ENCODE measurements around the gene TRIM37. TPM values are rescaled to one million over a fixed set of nuclear protein-coding genes. Genes with fewer than 3 reads are reported as not detected.

The TRIM37 gene
- polyA plus RNA-seq, 1 of the 3 experiments (the other 2 are of a cell fraction): 20.5 TPM

- TF ChIP-seq RCOR1 (IDR thresholded peaks at IDR 0.05; ENCODE audit: low read length): no peak
- no peak for TF ChIP-seq POLR2AphosphoS5 (IDR thresholded peaks at IDR 0.05; ENCODE audit: low read depth, low read length)
- TF ChIP-seq SIN3A (IDR thresholded peaks at IDR 0.05; ENCODE audit: borderline replicate concordance, low read depth, low read length): no peak
- TF ChIP-seq CHD2 (IDR thresholded peaks at IDR 0.05; ENCODE audit: low read length, partially characterized antibody): no peak
- TF ChIP-seq JUND (IDR thresholded peaks at IDR 0.05): no peak
- no peak for TF ChIP-seq RFX5 (IDR thresholded peaks at IDR 0.05; ENCODE audit: low read length)
- TF ChIP-seq TEAD4 (IDR thresholded peaks at IDR 0.05; ENCODE audit: borderline replicate concordance, insufficient read depth): no peak
- no peak for TF ChIP-seq FOXM1 (IDR thresholded peaks at IDR 0.05; ENCODE audit: low read depth)
- TF ChIP-seq, protein P1, sequence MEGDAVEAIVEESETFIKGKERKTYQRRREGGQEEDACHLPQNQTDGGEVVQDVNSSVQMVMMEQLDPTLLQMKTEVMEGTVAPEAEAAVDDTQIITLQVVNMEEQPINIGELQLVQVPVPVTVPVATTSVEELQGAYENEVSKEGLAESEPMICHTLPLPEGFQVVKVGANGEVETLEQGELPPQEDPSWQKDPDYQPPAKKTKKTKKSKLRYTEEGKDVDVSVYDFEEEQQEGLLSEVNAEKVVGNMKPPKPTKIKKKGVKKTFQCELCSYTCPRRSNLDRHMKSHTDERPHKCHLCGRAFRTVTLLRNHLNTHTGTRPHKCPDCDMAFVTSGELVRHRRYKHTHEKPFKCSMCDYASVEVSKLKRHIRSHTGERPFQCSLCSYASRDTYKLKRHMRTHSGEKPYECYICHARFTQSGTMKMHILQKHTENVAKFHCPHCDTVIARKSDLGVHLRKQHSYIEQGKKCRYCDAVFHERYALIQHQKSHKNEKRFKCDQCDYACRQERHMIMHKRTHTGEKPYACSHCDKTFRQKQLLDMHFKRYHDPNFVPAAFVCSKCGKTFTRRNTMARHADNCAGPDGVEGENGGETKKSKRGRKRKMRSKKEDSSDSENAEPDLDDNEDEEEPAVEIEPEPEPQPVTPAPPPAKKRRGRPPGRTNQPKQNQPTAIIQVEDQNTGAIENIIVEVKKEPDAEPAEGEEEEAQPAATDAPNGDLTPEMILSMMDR (IDR thresholded peaks at IDR 0.05): no peak
- no peak for TF ChIP-seq REST (IDR thresholded peaks at IDR 0.05; ENCODE audit: low read depth, low read length)
- TF ChIP-seq EP300 (IDR thresholded peaks at IDR 0.05; ENCODE audit: borderline replicate concordance in 1 of 2, low read depth in 1 of 2, low read length in 1 of 2): no peak
- TF ChIP-seq YY1 (IDR thresholded peaks at IDR 0.05; ENCODE audit: low read depth): no peak
- no peak for TF ChIP-seq GATA2 (CRISPR knock-in tag; IDR thresholded peaks at IDR 0.05)
- TF ChIP-seq GABPA (IDR thresholded peaks at IDR 0.05; ENCODE audit: low read depth): no peak
- no peak for TF ChIP-seq EZH2phosphoT487 (IDR thresholded peaks at IDR 0.05; ENCODE audit: borderline replicate concordance, low read depth)
- no peak for TF ChIP-seq ELF1 (IDR thresholded peaks at IDR 0.05)
- TF ChIP-seq, protein P2, sequence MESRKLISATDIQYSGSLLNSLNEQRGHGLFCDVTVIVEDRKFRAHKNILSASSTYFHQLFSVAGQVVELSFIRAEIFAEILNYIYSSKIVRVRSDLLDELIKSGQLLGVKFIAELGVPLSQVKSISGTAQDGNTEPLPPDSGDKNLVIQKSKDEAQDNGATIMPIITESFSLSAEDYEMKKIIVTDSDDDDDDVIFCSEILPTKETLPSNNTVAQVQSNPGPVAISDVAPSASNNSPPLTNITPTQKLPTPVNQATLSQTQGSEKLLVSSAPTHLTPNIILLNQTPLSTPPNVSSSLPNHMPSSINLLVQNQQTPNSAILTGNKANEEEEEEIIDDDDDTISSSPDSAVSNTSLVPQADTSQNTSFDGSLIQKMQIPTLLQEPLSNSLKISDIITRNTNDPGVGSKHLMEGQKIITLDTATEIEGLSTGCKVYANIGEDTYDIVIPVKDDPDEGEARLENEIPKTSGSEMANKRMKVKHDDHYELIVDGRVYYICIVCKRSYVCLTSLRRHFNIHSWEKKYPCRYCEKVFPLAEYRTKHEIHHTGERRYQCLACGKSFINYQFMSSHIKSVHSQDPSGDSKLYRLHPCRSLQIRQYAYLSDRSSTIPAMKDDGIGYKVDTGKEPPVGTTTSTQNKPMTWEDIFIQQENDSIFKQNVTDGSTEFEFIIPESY (IDR thresholded peaks at IDR 0.05; ENCODE audit: borderline replicate concordance, low read depth): no peak
- no peak for TF ChIP-seq MAX (IDR thresholded peaks at IDR 0.05; ENCODE audit: low read depth)
- no peak for TF ChIP-seq RAD21 (IDR thresholded peaks at IDR 0.05; ENCODE audit: low read length)
- Histone ChIP-seq H3K36me3 (replicated peaks in 1 of 2; ENCODE audit: control insufficient read depth in 1 of 2, insufficient read depth in 2 of 2, low read length in 1 of 2) (peaks cover 18 to 37% of the 10 kb centered on the region in 2 experiments), H2AFZ (ENCODE audit: low read depth) (no peak overlapping the region), H3K27me3 (ENCODE audit: insufficient read depth) (no peaks in the 10 kb centered on the region), H3K79me2 (ENCODE audit: insufficient read depth) (no peaks in the 10 kb centered on the region), H3K9me2 (no peaks in the 10 kb centered on the region), H3K4me2 (no peak overlapping the region), H3K4me1 (ENCODE audit: control insufficient read depth in 1 of 2, insufficient read depth in 2 of 2, low read depth in 1 of 2, low read length in 1 of 2) (no peaks in the 10 kb centered on the region; a peak in 1 of 4 replicates), H3K9me3 (no peaks in the 10 kb centered on the region), H3F3A (replicated peaks; ENCODE audit: insufficient read depth) (peaks cover 26% of the 10 kb centered on the region), H3K27ac (ENCODE audit: low read depth in 2 of 2, low read length in 1 of 2) (no peak overlapping the region), H3K4me3 (ENCODE audit: low read depth in 2 of 2, low read length in 1 of 2) (no peak overlapping the region), H3K9ac (no peak overlapping the region), H4K20me1 (ENCODE audit: insufficient read depth) (no peaks in the 10 kb centered on the region)
- CTCF ChIA-PET: interaction anchor here (1.0 to 4.7 kb wide), 5 partner anchors 21 to 490 kb away, joined by 3 to 50 read pairs (median 5); no protein-coding TSS in a partner anchor
- 98% methylated on average over 2 of the region's 2 CpGs for WGBS (ENCODE audit: low lambda C conversion rate)
- DNase-seq: no peak
- POLR2A ChIA-PET: interaction anchor here (1.4 kb wide), 1 partner anchor 291 kb away, joined by 4 read pairs; no protein-coding TSS in a partner anchor
These were observed 97.9 kb downstream of the TRIM37 start for GRCh38 chr17:59008737-59009136.
